ENCODE results near the gene LEF1.

Gene LEF1

GRCh38 chr4:107999932-108000539 is 168.7 kb downstream of the LEF1 start:
- DNase-seq (ENCODE audit: low read depth) = no peak

- no peak for DNase-seq (ENCODE audit: low read depth)
Observed at GRCh38 chr4:107997794-107998193, 170.9 kb downstream of the LEF1 start.

Data from non-pigmented ciliary epithelial cell (primary cell).